ENCODE data around the gene AGTPBP1.

DNA sequence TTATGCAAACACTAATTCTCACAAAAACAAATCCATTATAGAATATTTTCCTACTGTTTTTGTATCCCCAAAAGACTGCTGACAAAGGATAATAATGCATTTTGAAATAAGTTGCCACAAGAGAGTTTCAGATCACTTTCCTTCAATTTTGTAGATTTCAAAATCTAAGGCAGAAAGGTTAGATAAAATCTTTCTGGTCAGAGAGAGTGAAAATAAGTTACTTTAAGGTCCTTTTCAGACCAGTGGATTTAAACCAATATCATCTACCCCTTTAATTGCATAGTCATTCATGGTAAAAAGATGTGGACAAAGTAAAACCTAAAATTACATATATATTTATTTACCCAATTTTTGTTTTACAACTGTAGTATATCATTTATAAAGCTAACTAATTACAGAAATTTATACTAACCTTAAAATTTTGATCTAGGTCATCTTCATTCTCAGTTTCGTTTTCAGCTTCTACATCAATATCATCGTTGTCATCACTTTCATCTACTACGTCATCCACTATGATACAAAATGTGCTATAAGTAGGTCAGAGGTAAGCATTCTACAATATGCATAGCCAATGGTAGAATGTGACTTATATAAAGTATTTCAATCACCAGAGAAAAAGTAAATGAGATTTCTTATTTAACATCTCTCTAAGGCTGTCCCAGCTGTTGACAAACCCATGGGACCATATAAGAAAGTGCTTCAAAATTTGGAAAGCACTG is 95.7 kb downstream of the AGTPBP1 start:
- no peak for TF ChIP-seq POLR2AphosphoS5 (IDR thresholded peaks at IDR 0.05)
- TF ChIP-seq, protein P1, sequence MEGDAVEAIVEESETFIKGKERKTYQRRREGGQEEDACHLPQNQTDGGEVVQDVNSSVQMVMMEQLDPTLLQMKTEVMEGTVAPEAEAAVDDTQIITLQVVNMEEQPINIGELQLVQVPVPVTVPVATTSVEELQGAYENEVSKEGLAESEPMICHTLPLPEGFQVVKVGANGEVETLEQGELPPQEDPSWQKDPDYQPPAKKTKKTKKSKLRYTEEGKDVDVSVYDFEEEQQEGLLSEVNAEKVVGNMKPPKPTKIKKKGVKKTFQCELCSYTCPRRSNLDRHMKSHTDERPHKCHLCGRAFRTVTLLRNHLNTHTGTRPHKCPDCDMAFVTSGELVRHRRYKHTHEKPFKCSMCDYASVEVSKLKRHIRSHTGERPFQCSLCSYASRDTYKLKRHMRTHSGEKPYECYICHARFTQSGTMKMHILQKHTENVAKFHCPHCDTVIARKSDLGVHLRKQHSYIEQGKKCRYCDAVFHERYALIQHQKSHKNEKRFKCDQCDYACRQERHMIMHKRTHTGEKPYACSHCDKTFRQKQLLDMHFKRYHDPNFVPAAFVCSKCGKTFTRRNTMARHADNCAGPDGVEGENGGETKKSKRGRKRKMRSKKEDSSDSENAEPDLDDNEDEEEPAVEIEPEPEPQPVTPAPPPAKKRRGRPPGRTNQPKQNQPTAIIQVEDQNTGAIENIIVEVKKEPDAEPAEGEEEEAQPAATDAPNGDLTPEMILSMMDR (IDR thresholded peaks at IDR 0.05), result no peak
